HG02943 (cell line): Measurements from ENCODE around the gene CHIT1.

Source experiments
- ATAC-seq: cut with Tn5 transposase; IDR thresholded peaks from one replicate; pipeline ENCODE4 v1.9.1; 2021; ENCODE audit warnings: mild to moderate bottlenecking, low read depth, moderate library complexity; ENCODE audit not compliant: unreplicated experiment

CHIT1 gene

GRCh38 chr1:203229471-203230135 lies at the start of gene CHIT1:
TSS of gene CHIT1 (minus strand) at chr1:203229673. CDS start at chr1:203229636, 37 bp downstream.
- ATAC-seq = no peak

DNA sequence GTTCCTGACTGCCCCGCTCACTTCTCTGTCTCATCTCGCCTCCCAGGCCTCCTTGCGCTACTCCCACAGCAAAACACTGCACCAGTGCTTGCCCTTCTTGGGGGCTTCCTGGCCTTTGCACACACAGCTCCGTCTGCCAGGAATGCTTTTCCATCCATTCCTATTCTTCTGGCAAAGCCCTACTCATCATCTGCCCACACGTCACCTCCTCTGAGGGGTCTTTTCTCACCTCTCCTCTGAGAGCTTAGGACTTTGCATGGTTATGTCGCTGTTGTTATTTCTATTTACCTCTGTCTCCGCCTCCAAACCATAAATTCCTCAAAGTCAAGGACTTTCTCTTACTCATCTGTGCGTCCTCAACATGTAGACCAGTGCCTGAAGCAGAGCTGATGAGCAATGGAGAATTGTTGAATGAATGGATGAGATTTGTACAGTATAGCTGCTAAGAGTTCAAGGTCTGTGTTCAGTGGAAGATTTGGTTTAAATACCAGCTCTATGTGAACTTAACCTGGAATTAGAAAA lies 49.5 kb upstream of the CHIT1 start:
- no peak for ATAC-seq

DNA sequence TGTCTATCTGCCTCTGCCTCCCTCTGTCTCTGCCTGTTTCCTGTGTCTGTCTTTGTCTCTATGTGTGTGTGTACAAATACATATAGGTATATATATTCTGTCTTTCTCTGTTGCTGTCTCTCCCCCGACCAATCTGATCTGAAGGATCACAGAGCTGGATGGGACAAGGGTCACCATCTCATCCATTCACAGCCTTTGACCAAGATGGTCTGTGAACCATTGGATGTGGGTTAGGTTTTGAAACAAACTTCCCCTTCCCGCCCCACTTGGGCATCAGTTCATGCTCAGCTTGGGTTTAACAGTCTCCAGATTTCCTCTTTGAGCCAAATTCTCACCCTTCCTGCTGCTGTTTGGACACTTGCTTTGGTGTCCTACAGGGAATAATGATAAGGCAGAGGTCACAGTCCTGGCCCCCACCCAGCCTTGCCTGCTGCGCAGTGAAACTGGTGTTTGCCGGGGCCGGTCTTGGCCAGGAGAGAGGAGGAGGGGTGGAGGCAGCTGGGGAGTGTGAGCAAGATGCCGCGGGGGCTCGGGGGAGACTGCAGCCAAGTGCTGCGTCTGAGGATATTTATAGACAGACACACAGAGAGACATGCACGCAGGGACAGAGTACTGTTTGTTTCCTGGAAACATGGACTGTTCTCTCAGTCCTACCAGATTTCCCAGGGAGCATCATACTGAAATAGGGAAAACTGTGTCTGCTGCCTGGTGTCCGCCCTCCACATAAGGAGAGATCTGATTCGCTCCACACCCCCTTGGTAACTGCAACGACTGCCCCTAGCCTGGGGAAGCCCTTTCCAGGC lies 48.8 kb upstream of the CHIT1 start:
- no peak for ATAC-seq

- ATAC-seq = no peak
Observed at GRCh38 chr1:203276916-203277545, 47.6 kb upstream of the CHIT1 start.

- no peak for ATAC-seq
Observed at GRCh38 chr1:203276408-203276807, 46.9 kb upstream of the CHIT1 start.

- no peak for ATAC-seq
Observed at GRCh38 chr1:203275656-203276272, 46.3 kb upstream of the CHIT1 start.

- ATAC-seq = no peak
Observed at GRCh38 chr1:203274603-203275381, 45.3 kb upstream of the CHIT1 start.

- ATAC-seq = peak; percentile 15
Observed at GRCh38 chr1:203273869-203274602, 44.6 kb upstream of the CHIT1 start.

DNA sequence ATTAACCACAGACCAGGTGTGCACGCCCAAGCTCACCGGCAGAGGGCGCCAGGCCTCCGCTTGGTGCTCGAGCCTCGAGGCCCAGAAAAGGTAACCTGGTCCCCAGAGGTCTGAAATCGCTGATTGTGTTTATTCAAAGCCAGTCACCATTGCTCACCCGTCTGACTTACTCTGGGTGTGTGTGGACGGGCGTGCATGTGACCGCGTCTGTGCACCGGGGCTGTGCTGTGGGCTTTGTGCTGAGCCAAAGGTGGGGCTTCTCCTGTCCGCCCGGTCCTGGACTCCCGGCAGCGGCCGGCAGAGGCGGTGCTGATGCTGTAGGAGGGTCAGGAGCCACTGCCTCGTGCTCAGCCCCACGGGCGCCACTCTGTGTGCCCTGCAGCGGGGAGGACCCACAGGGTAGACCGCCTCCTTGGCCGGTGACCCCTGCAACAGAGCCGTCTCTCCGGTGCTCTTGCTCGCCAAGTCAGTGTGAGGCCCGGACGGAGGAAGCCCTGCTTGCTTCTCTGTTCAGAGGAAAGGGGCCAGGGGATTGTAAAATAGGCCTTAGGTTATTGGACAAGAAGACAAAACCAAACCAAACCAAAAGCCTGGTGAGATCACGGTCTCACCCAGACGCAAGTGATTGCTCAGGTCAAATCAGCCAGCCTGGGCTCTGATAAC lies 43.9 kb upstream of the CHIT1 start:
- ATAC-seq = peak; percentile 47

DNA sequence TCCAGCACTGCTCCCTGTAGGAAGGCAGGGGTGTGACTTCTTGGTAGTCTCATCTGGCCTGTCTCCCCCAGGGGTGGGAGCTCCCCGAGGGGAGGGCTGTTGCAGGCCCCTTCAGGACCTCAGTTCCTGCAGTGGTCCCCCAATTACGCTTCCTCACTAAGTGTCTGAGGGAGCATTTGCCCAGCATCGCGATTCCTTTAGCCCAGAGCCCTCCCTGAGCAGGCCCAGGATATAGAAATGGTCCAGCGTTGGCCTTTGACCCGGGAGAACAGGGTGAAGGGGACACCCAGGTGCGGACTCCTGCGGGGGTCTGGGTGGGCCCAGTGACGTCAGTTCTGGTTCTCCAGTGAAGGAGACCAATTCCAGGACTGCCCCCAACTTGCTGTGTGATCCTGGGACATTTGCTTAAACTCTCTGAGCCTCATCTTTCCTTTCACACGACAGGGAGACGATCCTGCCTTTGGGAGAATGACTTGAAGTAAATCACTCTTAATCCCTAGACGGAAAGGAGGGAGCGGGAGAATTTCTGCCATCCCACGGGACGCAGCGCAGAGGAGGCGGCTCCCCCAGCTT lies 43.2 kb upstream of the CHIT1 start:
- no peak for ATAC-seq

DNA sequence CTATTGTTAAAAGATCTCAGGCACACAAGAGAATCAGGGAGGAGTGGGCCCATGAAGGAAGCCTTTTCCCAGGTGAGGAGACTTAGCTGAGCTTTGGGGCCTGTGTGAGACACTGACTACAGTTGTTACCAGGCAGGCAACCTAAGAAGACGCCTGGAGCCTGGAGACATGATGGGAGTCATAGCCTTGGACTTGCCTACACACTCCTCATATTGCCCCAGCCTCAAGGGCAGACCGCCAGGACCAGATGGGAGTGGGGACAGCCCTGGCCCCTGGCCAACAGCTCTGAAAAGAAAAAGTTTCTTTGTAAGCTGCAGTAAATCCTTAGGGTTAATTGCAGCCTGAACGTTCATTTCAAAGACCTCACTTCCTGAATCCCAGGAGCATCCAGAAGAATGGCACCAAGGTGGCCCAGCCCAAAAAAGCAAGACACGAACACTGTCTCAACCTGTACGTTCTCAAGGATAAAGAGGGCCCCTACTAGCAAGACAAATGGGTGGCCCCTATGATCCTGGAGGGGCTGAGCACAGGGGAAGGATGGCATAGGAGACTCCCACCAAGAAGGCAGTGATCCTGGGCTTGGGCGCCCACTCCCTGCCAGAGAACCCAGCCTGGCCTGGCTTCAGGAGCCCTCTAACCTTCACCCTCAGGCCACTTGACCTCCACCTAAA lies 42.6 kb upstream of the CHIT1 start:
- no peak for ATAC-seq

- ATAC-seq = no peak
Observed at GRCh38 chr1:203271018-203271743, 41.7 kb upstream of the CHIT1 start.

DNA sequence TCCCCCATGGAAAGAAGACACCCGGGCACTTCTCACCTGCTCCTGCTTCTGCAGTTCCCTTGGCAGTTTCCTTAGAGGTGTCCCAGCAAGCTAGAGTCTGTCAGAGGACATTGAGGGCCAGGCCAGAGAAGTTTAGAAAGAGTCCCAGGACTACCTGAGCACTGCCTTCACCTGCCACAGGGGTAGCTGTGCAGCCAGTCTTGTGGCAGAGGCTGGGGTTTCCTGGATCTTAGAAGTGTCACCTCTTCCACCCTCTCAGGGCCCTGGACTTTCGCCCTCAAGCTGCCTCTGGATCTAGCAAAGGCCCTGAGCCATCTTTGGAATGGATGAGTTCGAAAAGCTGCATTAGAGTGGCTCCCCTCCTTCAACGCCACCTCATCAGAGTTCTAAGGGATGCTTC lies 41.0 kb upstream of the CHIT1 start:
- no peak for ATAC-seq

GRCh38 chr1:203269654-203270020 lies 40.2 kb upstream of the CHIT1 start:
- ATAC-seq = no peak

DNA sequence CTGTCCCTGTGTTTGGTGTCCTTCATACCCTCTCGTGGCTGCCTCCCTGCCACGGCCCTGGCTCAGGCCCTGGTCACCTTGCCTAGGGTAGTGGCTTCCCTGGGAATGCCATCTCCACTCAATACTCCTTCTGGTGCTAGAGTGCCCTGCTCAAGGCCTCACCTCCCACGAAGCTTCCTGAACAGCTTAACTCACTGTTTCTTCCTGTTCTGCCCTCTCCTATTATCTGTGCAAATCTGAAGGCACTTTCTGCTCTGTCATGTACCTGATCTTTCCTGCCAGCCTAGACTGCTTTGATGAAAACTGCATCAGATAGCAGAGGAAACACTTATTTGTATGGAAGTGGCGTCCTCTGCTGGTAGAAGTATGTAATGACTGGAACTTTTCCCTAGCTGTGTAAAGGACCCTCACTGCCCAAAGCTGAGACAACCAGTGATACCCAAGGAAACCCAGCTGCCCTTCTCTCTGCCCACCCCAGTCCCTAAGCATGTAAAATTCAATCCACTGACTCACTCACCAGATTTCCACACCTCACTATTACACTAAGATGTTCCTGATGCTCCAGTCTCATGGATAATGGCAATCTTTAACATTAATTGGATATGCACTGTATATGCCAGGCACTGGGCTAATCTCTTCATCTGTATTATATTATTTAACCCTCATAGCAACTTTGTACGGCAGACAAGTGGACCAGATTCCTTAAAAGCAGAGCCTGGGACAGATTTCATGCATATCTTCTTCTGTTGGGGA lies 39.6 kb upstream of the CHIT1 start:
- no peak for ATAC-seq

- ATAC-seq = no peak
Observed at GRCh38 chr1:203267912-203268311, 38.4 kb upstream of the CHIT1 start.

DNA sequence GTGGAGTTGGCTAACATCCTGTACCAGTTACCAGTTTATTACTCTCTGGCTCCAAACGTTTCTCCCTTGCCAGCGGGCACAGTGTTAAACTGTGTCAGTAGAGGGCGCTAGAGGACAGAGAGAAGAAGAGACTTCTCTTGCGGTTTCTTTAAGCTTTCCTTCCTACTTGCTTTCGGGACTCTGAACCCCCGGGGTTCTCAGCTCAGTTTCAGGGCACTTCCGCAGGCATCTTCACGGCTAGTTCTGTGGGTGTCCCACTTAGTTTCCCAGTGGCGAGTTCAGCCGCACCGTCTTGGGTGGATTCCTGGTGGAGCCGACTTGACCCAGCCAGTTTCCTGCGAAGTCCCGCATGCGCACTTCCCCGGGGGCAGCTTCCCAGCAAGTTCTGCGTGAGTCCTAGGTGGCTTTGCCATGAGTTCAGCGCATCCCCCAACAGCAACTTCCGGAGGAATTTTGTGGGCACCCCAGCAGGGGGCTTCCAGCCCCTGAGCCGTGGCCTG lies 37.9 kb upstream of the CHIT1 start:
- peak; percentile 58 for ATAC-seq
